Uterus (tissue), 4 donors: ENCODE measurements around the gene THSD4. TPM values are rescaled to one million over a fixed set of nuclear protein-coding genes. Genes with fewer than 3 reads are reported as not detected.

Experiments
- DNase-seq, 2 donors: peaks; one replicate each; pipeline ENCODE4 v3.0.0-alpha.2; 2019 to 2020
- H3K27ac ChIP-seq, 2 donors: fragments of 200-600 bp; sonication (generic); 1 replicate in 1 of 2; 2 replicates in 1 of 2; pipeline ENCODE4 v1.5.1; 2016 to 2018
- H3K27me3 ChIP-seq, 2 donors: fragments of 200-600 bp; sonication (generic); one replicate each; pipeline ENCODE4 v1.5.1; 2018 to 2019; ENCODE audit warnings: control low read depth in 1 of 2
- H3K36me3 ChIP-seq, 2 donors: fragments of 200-600 bp; sonication (generic); one replicate each; pipeline ENCODE4 v1.5.1; 2019; ENCODE audit warnings: control low read depth in 1 of 2
- H3K4me1 ChIP-seq, 2 donors: fragments of 200-600 bp; sonication (generic); one replicate each; pipeline ENCODE4 v1.5.1; 2018 to 2019; ENCODE audit warnings: control low read depth in 1 of 2
- H3K4me3 ChIP-seq, 2 donors: fragments of 200-600 bp; sonication (generic); 1 replicate in 1 of 2; 2 replicates in 1 of 2; pipeline ENCODE4 v1.5.1; 2018 to 2019; ENCODE audit warnings: mild to moderate bottlenecking in 1 of 2
- H3K9me3 ChIP-seq, 2 donors: fragments of 200-600 bp; sonication (generic); one replicate each; pipeline ENCODE4 v1.5.1; 2019; ENCODE audit warnings: control low read depth in 1 of 2
- CTCF ChIP-seq, 4 experiments: fragments of 200-600 bp in 2 of 4; fragments of 450-650 bp in 2 of 4; sonication (generic) in 2 of 4; IDR thresholded peaks; one replicate each; pipeline ENCODE4 v1.5.1; 2016 to 2019; ENCODE audit warnings: antibody characterized with exemption in 4 of 4, mild to moderate bottlenecking in 2 of 4, moderate library complexity in 1 of 4
- POLR2A ChIP-seq, 2 donors: fragments of 450-650 bp; IDR thresholded peaks; one replicate each; pipeline ENCODE4 v1.6.1; 2016; ENCODE audit warnings: antibody characterized with exemption in 2 of 2, mild to moderate bottlenecking in 1 of 2, moderate library complexity in 1 of 2
- intact Hi-C: fragments of 100-400 bp; cut with DNase I; formaldehyde crosslinking; loops from one replicate; pipeline ENCODE4 v1.15.1; 2023; ENCODE audit warnings: low total_unique reads
- total RNA-seq, 4 donors: library from RNA; depleted of rRNA in 3 of 4; stranded (reverse); fragments of >200 nt in 3 of 4; gene quantifications; one replicate each; pipeline versions ENCODE4 v1.1.0 to v1.2.4, GENCODE V29; 2014 to 2023
- donor health status: DM: yes; HTN: yes; CAD: no.

The THSD4 gene
- total RNA-seq, 4 donors from 2014 or later: 7.1 to 144 (median 35.4) TPM

- DNase-seq: peak; percentile 47 to 56
- H3K4me1 ChIP-seq: peaks cover 0 to 8% of the 10 kb centered on the region in 2 donors
- no peak for TF ChIP-seq CTCF (IDR thresholded peaks at IDR 0.05)
- no peak for TF ChIP-seq POLR2A (IDR thresholded peaks at IDR 0.05)
Observed at GRCh38 chr15:71596672-71597071, 481.4 kb downstream of the THSD4 start.

DNA sequence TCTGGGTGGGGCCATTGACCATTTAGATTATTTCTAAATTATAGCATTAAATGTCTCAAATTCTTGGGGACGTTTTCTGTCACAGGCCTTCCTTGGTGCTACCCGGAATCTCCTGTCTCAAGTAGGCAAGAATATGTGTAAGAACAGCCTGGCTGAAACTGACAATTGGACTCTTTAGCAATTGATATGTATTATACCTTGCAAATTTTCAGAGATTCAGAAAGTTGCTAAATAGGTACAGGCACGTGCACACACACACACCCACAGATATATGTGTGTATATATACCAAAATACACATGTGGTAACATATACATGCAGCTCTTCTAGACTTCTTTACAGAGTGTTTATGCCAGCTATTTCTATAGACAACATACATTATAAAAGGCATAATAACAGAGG is 481.9 kb downstream of the THSD4 start:
- H3K27ac ChIP-seq: peak overlapping the region; percentile 40 to 63
- intact Hi-C loops: no loop called here
- DNase-seq: no peak
- peaks cover 0 to 8% of the 10 kb centered on the region in 2 donors for H3K4me1 ChIP-seq
- no peak overlapping the region for H3K4me3 ChIP-seq
- TF ChIP-seq POLR2A (IDR thresholded peaks at IDR 0.05) (no peak), CTCF (IDR thresholded peaks at IDR 0.05) (no peak)
- no peaks in the 10 kb centered on the region for H3K36me3 ChIP-seq
- H3K27me3 ChIP-seq: no peaks in the 10 kb centered on the region
- no peaks in the 10 kb centered on the region for H3K9me3 ChIP-seq

More at GRCh38 chr15:71596672-71597071, 481.4 kb downstream of the THSD4 start:
- peak overlapping the region; percentile 40 to 63 for H3K27ac ChIP-seq
- no peaks in the 10 kb centered on the region for H3K36me3 ChIP-seq
- H3K27me3 ChIP-seq: no peaks in the 10 kb centered on the region
- H3K4me3 ChIP-seq: no peak overlapping the region
- intact Hi-C loops: no loop called here
- H3K9me3 ChIP-seq: no peaks in the 10 kb centered on the region

GRCh38 chr15:71597637-71598036 is 482.4 kb downstream of the THSD4 start:
- intact Hi-C loops: no loop called here
- Histone ChIP-seq H3K4me3 (no peak overlapping the region), H3K9me3 (no peaks in the 10 kb centered on the region), H3K36me3 (no peaks in the 10 kb centered on the region), H3K27me3 (no peaks in the 10 kb centered on the region), H3K27ac (peak overlapping the region; percentile 40 to 63), H3K4me1 (peaks cover 0 to 8% of the 10 kb centered on the region in 2 donors)
- no peak for TF ChIP-seq CTCF (IDR thresholded peaks at IDR 0.05)
- no peak for TF ChIP-seq POLR2A (IDR thresholded peaks at IDR 0.05)
- no peak for DNase-seq

DNA sequence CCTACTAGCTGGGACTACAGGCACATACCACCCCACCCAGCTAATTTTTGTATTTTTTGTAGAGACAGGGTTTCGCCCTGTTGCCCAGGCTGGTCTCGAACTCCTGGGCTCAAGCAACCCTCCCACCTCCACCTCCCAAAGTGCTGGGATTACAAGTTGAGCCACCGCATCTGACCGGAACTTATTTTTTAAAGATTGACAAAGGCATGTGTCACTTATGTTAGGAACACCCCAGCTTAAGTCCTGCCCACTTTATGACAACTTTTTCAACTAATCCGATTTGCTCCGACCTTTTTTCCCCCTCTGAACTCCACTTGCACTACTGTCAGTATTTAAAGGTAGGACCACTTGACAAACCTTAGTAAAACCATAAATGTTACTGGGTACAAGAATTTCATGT is 483.5 kb downstream of the THSD4 start:
- H3K27me3 ChIP-seq: no peaks in the 10 kb centered on the region
- DNase-seq: no peak
- H3K27ac ChIP-seq: peak overlapping the region; percentile 61 to 67
- no peak for TF ChIP-seq CTCF (IDR thresholded peaks at IDR 0.05)
- no peak for TF ChIP-seq POLR2A (IDR thresholded peaks at IDR 0.05)
- no peaks in the 10 kb centered on the region for H3K36me3 ChIP-seq
- no peaks in the 10 kb centered on the region for H3K9me3 ChIP-seq
- peaks cover 0 to 8% of the 10 kb centered on the region in 2 donors for H3K4me1 ChIP-seq
- no peak overlapping the region for H3K4me3 ChIP-seq
- intact Hi-C loops: no loop called here

DNA sequence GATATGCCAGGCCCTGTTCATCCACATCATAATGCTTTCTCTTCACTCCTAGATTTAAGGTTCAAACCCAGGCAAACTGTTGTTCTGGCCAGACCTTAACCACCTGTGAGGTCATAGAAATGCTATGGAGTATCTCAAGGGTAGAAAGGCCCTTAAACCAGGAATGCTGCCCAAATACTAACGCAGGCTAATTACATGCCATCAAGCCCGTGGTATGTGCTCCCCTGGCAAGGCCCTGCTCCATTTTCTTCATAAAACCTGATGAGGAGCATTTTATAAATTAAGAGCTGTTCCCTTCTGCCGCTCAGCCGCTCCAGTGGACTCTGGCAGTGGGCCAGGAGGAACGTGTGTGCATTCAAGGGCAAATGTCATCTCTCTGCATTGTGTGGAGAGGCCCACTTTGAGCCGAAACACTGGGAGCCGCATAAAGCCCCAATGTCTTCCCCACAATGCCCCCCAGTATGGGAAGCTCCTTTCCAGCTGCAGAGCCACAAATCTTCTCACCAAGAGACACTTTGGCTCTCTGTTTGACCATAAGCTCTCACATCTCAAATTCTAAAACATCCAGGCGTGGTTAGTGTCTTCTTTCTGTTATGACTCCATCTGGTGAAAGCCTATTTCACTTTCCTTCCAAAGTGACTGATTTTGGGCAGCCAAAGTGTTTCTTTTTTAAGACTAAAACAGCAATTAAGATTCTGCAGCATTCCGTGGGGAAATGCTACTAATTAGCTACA is 484.3 kb downstream of the THSD4 start:
- Histone ChIP-seq H3K9me3 (no peaks in the 10 kb centered on the region), H3K36me3 (no peaks in the 10 kb centered on the region), H3K27ac (peak overlapping the region; percentile 61 to 67), H3K27me3 (no peaks in the 10 kb centered on the region), H3K4me3 (no peak overlapping the region), H3K4me1 (peaks cover 0 to 8% of the 10 kb centered on the region in 2 donors)
- no peak for TF ChIP-seq POLR2A (IDR thresholded peaks at IDR 0.05)
- TF ChIP-seq CTCF (IDR thresholded peaks at IDR 0.05): no peak
- intact Hi-C loops: no loop called here
- DNase-seq: peak; percentile 34 to 39
